A673 (cell line): ENCODE results near the gene AMY2B.
"Not testable (repeated sequence)": the region's sequence is repeated elsewhere in the genome, so short reads cannot be mapped to it uniquely, and the experiment has no call there.

Source experiments
- CTCF ChIP-seq: fragments of 300-800, 200-600 bp; sonication (generic); conservative IDR thresholded peaks from 2 replicates; pipeline ENCODE4 v1.5.1; 2017; ENCODE audit warnings: low read depth, mild to moderate bottlenecking, antibody characterized with exemption, low read length, moderate library complexity, mixed read lengths
- EZH2 ChIP-seq: fragments of 200-600 bp; sonication (generic); IDR thresholded peaks from 2 replicates; pipeline ENCODE4 v1.6.1; 2017; ENCODE audit warnings: borderline replicate concordance, low read depth, mild to moderate bottlenecking, mixed read lengths, antibody characterized with exemption, low read length; ENCODE audit not compliant: poor library complexity, severe bottlenecking

GRCh38 chr1:103627436-103627835 lies 56.0 kb downstream of the AMY2B start:
- TF ChIP-seq CTCF, EZH2: not testable (repeated sequence)
